SH-SY5Y (cell line): ENCODE data around the gene FLNA.

ENCODE experiments used
- GATA2 ChIP-seq: IDR thresholded peaks from 2 replicates; pipeline ENCODE4 v1.6.1; 2011; ENCODE audit warnings: mild to moderate bottlenecking, low read depth, low read length
- GATA3 ChIP-seq: IDR thresholded peaks from 2 replicates; pipeline ENCODE4 v1.6.1; 2011; ENCODE audit warnings: low read depth, mild to moderate bottlenecking, low read length, moderate library complexity

GRCh38 chrX:154380153-154380552 lies 5.7 kb upstream of the FLNA start:
- TF ChIP-seq GATA2 (no peak), GATA3 (no peak)
